Activated CD4-positive, alpha-beta T cell treated with anti-CD3 and anti-CD28 coated beads, Interleukin-10, Interleukin-2, amounts not matched to agents 100 ng/mL and 50 ng/mL, durations not matched to agents 16 hours and 8 hours (primary cell): ENCODE measurements around the gene SMIM34.
"Not testable (repeated sequence)": the region's sequence is repeated elsewhere in the genome, so short reads cannot be mapped to it uniquely, and the experiment has no call there.

Experiments used
- DNase-seq: peaks from one replicate; pipeline ENCODE4 v3.0.0-alpha.2; 2020

The SMIM34 gene

DNA sequence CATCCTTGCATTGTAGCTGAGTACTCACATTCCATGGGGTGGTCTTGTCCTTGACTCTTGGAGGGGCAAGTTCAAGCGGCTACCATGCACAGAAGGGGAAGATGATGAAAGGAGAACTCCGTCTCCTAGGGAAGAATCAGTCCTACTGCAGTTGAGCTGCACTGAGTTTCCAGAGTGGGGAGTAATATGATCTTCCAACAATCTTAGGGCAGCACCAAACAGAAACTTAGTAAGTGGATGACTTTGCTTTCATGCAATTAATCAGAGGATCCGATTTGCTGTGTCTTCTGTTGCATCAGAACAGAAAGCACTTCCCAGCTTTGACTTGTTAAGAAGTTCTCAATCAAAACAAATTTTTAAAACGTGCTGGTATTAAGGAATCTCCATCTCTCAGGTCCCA lies at the start of gene SMIM34:
Gene SMIM34, minus strand, starts transcription at position 147 of the 400 bp plus-strand sequence. Its CDS starts 112 bp downstream, at position 35.
- not testable (repeated sequence) for DNase-seq

DNA sequence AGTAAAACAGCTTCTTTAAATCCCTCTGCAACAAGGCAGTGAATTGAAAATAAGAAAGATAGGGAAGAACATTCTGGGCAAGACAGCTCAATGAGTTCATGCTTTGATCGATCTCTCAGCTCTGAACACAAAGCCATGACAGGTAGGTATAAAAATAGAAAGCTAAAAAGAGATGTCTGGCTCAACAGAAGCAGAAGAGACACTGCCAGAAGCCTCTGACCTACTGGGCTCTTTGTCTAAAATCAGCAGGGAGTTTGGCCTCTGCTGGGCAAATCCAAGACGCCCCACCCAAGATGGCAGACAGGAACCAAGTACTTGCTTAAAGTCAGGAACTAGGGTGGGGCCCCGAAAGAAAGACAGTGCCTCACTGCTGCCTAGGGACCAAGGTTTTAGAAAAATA lies 43.6 kb upstream of the SMIM34 start:
- DNase-seq: not testable (repeated sequence)

DNA sequence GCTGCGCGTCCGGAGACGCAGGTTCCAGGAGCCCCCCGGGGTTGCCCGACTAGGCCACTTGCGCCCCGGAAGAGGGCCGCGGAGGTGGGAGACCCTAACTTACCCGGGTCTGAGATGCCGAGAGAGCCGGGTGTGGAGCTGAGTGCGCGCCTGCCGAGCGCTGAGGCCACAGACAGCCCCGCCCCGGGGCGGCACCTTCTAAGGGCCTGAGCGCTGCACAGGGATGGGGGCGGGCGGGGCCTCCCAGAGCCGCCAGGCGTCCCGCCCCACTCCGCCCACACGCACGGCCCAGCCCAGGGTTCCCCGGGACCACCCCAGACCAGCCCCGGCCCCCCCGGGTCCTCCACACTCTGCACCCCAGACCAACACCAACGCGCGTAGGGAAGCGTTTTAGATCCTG lies 35.7 kb upstream of the SMIM34 start:
- DNase-seq: not testable (repeated sequence)

- DNase-seq: not testable (repeated sequence)
These were observed 34.5 kb upstream of the SMIM34 start for GRCh38 chr21:34458266-34458665.

GRCh38 chr21:34456180-34456579 lies 32.4 kb upstream of the SMIM34 start:
- not testable (repeated sequence) for DNase-seq

DNA sequence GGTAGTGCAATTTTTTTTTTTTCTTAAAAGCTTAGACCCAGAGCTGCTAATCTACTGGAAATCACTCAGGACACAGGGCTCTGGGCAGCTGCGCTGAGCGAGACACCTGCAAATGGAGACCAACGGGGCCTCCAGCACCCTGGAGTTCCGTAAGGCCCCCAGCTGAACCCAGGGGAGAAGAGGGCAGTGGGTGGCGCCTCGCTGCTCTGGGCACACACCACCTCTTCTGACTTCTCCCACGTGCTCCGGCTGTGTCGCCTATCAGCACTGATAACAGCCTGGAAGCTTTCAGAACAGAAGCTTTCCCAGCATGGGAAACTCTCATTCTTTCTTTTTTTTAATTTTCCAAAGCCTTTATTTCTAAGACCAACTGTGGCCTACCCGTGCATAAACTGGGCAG lies 31.9 kb upstream of the SMIM34 start:
- not testable (repeated sequence) for DNase-seq

- not testable (repeated sequence) for DNase-seq
These were observed 23.3 kb upstream of the SMIM34 start for GRCh38 chr21:34447018-34447417.

DNA sequence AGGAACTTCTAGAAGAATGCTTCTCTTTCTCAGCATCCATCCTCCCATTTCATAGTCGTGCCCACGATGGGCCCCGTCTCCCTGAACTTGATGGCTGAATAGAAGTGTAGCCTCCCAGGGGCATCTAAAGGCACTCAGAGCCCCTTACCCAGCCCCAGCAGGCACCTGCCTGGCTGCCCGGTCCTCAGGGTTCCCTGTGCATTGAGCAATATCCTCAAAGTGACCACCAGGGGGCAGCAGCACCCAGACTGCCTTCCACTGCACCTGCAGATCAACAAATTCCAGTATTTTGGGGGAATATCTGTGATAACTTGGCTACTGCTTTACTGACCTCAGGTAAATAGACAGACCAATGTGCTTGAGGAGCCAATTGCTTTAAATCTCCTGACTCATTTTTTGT lies 19.7 kb upstream of the SMIM34 start:
- DNase-seq: not testable (repeated sequence)

DNA sequence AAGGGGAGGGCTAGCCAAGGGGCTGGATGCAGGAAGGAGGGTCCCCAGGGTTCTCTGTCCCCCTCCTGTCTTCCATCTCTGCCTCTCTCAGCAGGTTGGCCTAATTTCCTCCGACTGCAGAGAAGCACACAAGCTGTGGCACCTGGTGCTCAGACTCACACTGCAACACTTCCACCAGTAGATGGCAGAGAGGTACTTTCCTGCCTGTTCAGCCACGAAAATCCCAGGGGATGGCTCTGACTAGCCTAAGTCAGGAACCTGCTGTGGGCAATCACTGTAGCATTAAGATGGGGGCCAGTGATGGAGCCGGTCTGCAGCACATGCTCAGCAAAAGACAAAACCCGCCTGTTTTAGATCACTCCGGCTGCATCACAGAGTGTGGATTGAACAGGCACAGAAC lies 6.0 kb upstream of the SMIM34 start:
- DNase-seq: not testable (repeated sequence)

- not testable (repeated sequence) for DNase-seq
These were observed 4.7 kb upstream of the SMIM34 start for GRCh38 chr21:34428441-34428840.

DNA sequence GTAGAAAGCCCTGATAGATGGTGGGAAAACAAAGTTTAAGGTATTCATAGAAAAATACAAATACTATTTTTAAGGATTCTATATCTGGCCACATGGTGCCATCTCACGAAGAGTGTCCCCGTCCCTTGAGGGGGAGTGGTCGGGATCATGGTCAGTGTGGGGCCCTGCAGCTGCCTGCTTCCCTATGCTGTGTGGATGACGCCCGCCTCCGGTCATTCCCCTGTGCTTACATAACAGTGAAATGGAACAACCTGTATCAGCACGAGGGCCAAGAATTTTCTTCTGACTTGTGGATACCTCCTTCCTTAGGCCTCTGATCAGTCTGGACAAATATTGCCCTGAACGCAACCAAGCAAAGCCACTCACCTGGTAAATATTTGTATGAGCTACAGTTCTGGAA lies 3.6 kb upstream of the SMIM34 start:
- not testable (repeated sequence) for DNase-seq

GRCh38 chr21:34417448-34418077 lies 6.2 kb downstream of the SMIM34 start:
- DNase-seq: not testable (repeated sequence)

GRCh38 chr21:34407294-34407693 lies 16.5 kb downstream of the SMIM34 start:
- DNase-seq: not testable (repeated sequence)

DNA sequence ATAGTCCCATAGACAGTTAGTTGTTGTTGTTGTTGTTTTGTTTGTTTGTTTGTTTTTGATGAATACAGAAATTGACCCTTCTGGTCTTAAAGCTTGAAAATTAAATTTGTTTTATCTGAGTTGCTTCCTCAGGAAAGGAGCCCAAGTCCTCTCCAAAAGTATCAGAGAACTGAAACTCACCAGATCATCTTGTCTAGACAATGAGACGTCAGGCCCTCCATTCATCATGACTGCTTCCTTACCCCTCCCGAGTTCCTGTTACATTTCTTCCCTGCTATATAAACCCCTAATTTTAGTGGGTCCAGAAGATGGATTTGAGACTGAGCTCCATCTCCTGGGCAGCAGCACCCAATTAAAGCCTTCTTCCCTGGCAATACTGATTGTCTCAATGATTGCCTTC lies 17.1 kb downstream of the SMIM34 start:
- DNase-seq: not testable (repeated sequence)

GRCh38 chr21:34406102-34406501 lies 17.6 kb downstream of the SMIM34 start:
- DNase-seq: not testable (repeated sequence)

DNA sequence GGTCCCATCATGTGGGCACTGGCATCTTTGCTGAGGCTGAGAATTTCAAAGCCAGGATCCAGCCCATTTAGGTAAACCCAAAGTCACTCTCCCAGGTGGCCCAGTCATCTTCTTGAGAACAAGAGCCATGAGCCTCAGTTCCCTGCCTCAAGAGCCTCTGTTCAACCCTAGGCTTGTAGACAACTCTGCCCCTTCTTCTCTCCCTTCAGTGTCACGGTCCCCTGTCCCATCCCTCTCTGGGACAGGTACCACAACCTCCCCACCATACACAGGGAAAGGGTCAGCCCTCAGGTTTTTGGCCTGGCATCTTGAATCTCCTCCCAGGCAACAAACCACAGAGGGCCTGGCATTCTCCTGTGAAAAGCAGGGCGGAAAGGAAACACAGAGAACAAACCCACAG lies 18.1 kb downstream of the SMIM34 start:
- not testable (repeated sequence) for DNase-seq

DNA sequence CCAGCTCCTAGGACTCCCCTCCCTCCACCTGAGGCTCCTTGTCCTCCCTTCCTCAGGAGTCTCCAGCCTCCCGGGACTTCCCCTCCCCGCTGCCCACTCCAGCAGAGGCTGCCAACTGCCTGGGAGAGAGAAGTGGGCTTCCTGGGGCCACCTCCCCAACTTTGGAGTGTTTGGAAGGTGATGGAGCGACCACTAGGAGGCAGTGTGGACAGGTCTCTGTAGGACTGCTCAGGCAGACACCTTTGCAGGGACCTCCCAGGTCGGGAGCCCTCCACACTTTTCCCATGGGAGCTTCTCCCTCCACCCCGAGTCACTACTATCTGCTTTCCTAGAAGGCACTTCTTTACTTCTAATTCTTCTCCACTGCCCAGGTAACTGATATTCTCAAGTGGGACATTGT lies 19.0 kb downstream of the SMIM34 start:
- DNase-seq: not testable (repeated sequence)

GRCh38 chr21:34400522-34400921 lies 23.2 kb downstream of the SMIM34 start:
- DNase-seq: not testable (repeated sequence)

- not testable (repeated sequence) for DNase-seq
These were observed 39.9 kb downstream of the SMIM34 start for GRCh38 chr21:34383724-34384415.

- not testable (repeated sequence) for DNase-seq
These were observed 40.6 kb downstream of the SMIM34 start for GRCh38 chr21:34383138-34383537.

- DNase-seq: not testable (repeated sequence)
These were observed 48.2 kb downstream of the SMIM34 start for GRCh38 chr21:34375619-34375972.

DNA sequence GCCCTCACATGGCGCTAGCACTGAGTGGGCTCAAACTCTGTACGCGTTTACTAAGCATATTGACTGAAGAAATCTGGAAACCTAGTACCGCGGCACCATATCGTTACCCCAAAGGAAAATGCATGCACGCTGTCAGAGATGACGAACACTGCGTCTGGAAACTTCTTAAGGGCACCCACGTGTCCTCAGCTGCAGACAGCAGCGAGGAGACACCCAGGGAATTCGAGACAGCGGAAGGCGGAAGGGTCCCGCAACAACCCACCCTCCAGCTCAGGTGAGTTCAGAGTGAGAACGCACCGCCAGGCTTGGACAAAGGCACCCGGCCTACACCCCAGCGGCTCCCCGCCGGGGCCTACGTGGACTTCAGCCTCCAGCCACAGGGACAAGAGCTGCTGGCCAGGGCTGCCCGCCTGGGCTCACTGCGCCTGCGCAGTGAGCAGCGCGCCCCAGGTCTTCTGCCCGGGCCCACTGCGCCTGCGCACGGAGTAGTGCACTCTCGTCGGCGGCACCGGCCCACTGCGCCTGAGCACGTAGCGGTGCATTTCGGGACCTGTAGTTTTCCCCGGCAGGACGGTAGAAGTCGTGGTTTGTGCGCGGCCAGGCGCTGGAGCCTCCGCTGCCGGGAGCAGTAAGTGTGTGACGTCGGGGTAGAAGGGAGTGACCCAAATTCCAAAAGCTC lies 48.7 kb downstream of the SMIM34 start, which contains the start of gene SMIM11:
Gene SMIM11, plus strand, starts transcription at position 568 of the 679 bp plus-strand sequence. CDS start 3,998 bp downstream, outside the sequence.
- not testable (repeated sequence) for DNase-seq

- DNase-seq: not testable (repeated sequence)
These were observed 49.3 kb downstream of the SMIM34 start for GRCh38 chr21:34374462-34374861.

- DNase-seq: no peak
These were observed 51.4 kb downstream of the SMIM34 start for GRCh38 chr21:34372321-34372720.
